Choroid plexus epithelial cell (primary cell): ENCODE data around the gene FLT4.

Experiments
- DNase-seq: peaks from one replicate; pipeline ENCODE4 v3.0.0-alpha.2; 2010; ENCODE audit warnings: low read depth
- H3K4me3 ChIP-seq: 2 replicates; pipeline ENCODE4 v1.5.1; 2011; ENCODE audit warnings: low read depth, mild to moderate bottlenecking, control low read depth, low read length, moderate library complexity
- CTCF ChIP-seq: conservative IDR thresholded peaks from 2 replicates; pipeline ENCODE4 v1.5.1; 2011; ENCODE audit warnings: low read depth, mild to moderate bottlenecking, control low read depth, inconsistent platforms, low read length, moderate library complexity

Gene FLT4

GRCh38 chr5:180594311-180595045 is 54.9 kb downstream of the FLT4 start:
- H3K4me3 ChIP-seq = no peak overlapping the region
- no peak for DNase-seq
- TF ChIP-seq CTCF = no peak

DNA sequence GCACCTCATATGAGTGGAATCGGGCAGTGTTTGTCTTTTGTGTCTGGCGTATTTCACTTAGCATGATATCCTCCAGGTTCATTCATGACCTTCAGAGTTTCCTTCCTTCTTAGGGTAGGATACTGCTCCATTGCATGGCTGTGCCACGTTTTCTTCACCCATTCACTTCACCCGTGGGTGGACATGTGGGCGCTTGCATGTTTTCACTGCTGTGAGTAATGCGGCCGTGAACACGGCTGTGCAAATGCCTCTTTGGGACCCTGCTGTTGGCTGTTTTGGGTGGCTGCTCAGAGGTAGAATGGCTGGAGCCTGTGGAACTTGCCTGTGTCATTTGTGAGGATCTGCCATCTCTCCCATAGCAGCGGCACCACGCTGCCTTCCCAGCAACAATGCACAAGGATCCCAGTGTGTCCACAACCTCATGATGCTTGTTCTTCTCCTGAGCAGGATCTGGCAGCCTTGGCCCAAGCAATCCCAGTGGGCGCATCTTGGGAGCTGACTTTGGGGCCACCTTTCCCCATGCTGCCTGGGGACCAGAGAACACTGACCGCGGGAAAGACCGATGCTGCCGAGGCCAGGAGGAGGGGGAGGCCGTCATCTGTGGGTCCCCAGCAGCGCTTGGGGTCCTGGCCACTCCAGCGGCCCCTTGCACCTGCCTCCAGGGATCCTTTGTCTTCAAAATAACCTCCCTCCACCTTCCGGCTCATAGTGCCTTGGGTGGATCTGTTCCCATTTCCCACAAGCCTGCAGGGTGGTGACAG is 55.8 kb downstream of the FLT4 start:
- no peak for DNase-seq
- no peak overlapping the region for H3K4me3 ChIP-seq
- no peak for TF ChIP-seq CTCF

GRCh38 chr5:180592176-180592575 is 57.2 kb downstream of the FLT4 start:
- DNase-seq = no peak
- no peak for TF ChIP-seq CTCF
- no peak overlapping the region for H3K4me3 ChIP-seq

DNA sequence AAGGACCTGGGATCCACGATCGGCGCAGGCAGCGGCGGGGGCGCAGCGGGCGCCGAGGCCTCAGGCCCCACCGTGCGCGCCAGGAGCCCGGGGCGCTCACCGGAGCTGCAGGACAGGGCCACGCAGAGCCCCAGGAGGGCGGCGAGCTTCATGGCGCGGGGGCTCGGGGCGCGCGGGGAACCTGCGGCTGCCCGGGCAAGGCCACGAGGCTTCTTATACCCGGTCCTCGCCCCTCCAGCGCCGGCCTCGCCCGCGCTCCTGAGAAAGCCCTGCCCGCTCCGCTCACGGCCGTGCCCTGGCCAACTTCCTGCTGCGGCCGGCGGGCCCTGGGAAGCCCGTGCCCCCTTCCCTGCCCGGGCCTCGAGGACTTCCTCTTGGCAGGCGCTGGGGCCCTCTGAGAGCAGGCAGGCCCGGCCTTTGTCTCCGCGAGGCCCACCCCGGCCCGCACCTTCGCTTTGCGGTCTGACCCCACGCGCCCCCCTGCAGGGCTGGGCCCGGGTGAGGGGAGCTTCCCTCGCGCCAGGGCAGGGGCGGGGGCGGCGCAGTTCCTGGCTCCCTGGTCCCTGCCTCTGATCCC is 58.0 kb downstream of the FLT4 start, which contains the start of gene SCGB3A1:
TSS of gene SCGB3A1 (minus strand) at position 189 of the 577 bp plus-strand sequence. CDS start at position 152, 37 bp downstream.
- no peak for TF ChIP-seq CTCF
- no peak for DNase-seq
- no peak within 1 kb of the TSS for H3K4me3 ChIP-seq

DNA sequence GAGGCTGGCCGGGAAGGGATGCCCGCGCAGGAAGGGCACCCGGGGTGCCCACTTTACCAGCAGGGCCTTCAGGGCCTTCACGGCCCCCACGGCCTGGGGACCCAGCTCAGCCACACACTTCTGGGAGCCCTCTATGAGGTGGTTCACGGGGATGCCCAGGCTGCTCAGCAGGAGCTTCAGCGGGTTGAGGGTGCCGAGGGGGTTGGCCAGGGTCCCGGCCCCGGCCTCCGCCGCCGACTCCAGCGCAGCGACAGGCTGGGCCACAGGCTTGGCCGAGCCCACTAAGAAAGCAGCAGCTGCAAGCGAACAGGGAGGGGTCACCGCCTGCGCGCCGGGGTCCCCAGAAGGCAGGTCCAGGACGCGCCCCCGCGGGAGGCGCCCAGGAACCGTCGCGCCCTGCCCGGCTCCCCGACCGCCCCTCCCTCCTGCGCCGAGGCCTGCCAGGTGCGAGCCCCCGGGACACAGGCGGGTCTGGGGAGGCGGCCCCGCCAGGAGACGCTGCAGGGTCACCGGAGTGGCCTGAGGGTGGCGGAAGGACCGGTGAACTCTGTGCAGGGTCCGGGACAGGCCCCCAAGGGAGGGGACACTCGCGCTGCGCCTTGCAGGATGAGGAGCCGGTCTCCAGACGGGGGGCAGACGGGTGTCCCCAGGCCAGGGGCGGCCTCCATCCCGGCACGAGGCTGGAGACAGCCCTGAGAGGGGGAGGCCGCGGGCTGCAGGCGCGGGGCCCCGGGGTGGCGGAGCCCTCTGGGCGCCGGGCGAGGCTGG is 58.7 kb downstream of the FLT4 start:
- no peak overlapping the region for H3K4me3 ChIP-seq
- no peak for DNase-seq
- TF ChIP-seq CTCF = no peak

DNA sequence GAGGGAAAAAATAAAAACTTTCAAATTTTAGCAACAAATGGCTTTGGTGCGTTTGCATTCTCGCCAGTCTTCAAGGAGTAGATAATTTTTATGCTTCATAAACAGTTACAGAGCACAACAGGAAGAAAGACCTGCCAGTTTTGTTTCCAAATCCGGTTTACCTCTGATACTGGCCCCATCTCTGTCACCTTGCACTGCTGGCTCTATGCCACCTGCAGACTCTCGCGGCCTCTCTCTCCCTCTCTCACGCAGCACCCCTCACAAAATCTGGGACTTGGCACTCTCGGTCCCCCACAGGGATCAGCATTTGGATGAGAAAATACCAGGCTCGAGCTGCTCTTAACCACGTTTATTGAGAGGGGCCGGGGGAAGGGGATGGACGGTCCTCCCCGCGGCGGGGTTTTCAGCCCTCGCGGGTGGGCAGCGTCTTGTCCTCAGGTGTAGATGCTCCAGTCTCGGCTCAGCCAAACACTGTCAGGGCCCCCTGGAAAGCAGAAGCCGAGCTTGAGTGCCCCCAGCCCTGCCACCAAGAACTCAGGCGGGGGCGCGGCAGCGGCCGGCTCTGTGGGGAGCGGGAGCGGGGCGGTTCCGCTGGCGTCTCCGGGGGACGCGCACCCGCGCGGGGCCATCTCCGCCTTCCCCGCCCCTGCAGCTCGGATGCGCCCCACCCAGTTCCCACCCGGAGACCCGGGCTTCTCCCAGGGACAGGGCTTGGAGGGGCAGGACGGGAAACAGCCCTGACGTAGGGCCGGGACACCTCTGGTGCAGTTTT is 59.4 kb downstream of the FLT4 start:
- no peak for TF ChIP-seq CTCF
- H3K4me3 ChIP-seq = no peak overlapping the region
- DNase-seq = no peak
